Cardiac fibroblast (primary cell): ENCODE data around the gene RWDD4.
"Not testable (repeated sequence)": the region's sequence is repeated elsewhere in the genome, so short reads cannot be mapped to it uniquely, and the experiment has no call there.

Source experiments
- DNase-seq, 2 donors: peaks; one replicate each; pipeline versions ENCODE4 v3.0.0 to v3.0.0-alpha.2; 2010; ENCODE audit warnings: low read depth in 2 of 2
- H3K4me3 ChIP-seq, 2 donors: replicated peaks in 1 of 2; 1 replicate in 1 of 2; 2 replicates in 1 of 2; pipeline ENCODE4 v1.5.1; 2011; ENCODE audit warnings: low read depth in 2 of 2, low read length in 2 of 2, mild to moderate bottlenecking in 2 of 2, moderate library complexity in 1 of 2
- CTCF ChIP-seq: IDR thresholded peaks from one replicate; pipeline ENCODE4 v1.5.1; 2011; ENCODE audit warnings: low read depth, mild to moderate bottlenecking, low read length, inconsistent platforms

Gene RWDD4

DNA sequence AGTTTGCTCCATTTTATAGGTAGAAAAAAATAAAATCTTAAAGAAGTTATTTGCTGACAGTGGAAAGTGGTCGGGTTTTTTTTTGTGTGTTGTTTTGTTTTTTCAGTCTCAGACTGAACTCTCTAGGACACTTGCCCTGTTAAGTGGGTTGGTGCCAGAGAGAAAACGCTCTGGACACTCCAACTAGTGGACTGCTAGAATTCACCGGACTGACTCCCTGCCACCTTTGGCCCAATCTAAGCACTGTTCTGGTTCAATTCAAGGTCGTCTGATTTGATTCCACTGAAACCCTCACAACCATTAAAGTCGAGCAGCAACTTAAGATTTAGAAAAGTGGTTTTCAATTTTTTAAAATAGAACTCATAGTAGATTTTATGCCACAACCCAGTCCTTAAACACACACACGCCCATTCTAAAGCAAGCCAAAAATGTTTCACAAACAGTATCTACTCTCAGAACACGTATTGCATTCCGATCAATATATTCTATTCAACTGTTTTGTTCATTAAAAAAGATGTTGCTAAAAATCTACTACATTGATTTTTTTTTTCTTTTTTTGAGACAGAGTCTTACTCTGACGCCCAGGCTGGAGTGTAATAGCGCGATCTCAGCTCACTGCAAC lies 27.3 kb downstream of the RWDD4 start:
- H3K4me3 ChIP-seq, result no peak overlapping the region
- no peak for TF ChIP-seq CTCF
- DNase-seq, result no peak

- DNase-seq, result no peak
- TF ChIP-seq CTCF, result no peak
- no peak overlapping the region for H3K4me3 ChIP-seq
Measured at GRCh38 chr4:183627979-183628588, 30.9 kb downstream of the RWDD4 start.

DNA sequence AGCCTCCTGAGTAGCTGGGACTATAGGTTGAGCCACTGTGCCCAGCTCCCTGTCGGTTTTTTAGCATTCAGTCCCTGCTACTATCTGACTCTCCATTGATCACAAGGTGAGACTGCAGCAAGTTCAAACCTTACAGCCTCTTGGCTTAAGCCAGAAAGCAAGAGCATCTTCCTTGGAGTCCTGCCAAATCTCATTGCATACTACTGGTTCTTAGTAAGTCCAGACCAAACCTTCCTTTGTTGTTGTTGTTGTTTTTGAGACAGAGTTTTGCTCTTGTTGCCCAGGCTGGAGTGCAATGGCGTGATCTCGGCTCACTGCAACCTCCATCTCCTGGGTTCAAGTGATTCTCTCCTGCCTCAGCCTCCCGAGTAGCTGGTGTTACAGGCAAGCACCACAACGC lies 31.7 kb downstream of the RWDD4 start:
- not testable (repeated sequence) for H3K4me3 ChIP-seq, DNase-seq

DNA sequence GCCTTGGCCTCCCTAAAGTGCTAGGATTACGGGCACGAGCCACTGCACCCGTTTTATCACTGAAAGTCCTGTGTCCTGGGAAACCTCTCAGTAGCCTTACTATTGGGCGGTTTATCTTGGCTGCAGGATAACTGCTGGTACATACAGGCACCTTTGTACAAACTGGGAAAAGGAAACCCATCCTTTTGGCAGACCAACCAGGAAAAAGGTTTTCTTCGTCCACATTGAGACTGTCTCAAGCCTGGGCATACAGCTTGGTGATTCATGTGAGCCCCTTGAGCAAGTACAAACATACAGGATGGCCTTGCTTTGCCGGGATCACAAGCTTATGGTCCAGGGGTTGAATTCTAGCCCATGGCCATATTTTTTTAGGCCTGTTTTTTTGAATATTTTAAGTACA lies 32.8 kb downstream of the RWDD4 start:
- no peak for TF ChIP-seq CTCF
- DNase-seq, result no peak
- no peak overlapping the region for H3K4me3 ChIP-seq

DNA sequence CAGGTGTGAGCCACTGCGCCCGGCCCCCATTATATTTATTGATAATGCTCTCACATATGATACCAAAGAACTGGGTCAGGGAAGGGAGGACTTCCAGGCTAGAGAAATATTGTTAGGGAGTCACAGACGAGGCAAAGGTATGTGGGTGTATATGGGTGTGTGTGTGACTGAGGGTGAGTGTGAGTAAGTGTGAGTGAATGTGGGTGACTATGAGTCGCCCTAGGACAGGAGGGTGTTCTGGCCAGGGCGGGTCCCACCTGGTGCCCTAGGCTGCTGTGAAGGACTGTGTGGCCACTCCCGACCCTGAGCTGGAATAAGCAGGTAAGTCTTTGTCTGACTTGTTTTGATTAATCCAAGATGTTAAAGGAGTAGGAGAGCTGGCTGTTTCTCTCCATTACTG lies 34.4 kb downstream of the RWDD4 start:
- no peak for DNase-seq
- TF ChIP-seq CTCF, result no peak
- H3K4me3 ChIP-seq, result no peak overlapping the region

GRCh38 chr4:183621875-183622274 lies 37.1 kb downstream of the RWDD4 start:
- no peak overlapping the region for H3K4me3 ChIP-seq
- no peak for TF ChIP-seq CTCF
- no peak for DNase-seq

GRCh38 chr4:183620421-183620820 lies 38.6 kb downstream of the RWDD4 start:
- no peak for DNase-seq
- TF ChIP-seq CTCF, result no peak
- H3K4me3 ChIP-seq, result no peak overlapping the region
